HepG2 (cell line): ENCODE data around the gene OR1S2. TPM values are rescaled to one million over a fixed set of nuclear protein-coding genes. Genes with fewer than 3 reads are reported as not detected.

Experiments used
- ATAC-seq: fragments of 200-7000 bp; cut with Tn5 transposase; 3 replicates; pipeline ENCODE4 v1.9.1; 2020; ENCODE audit warnings: mild to moderate bottlenecking, moderate library complexity
- BruUV-seq: library from RNA; stranded (reverse); fragments of 400-500 nt; replicated peaks from 2 replicates; lab custom pipeline; 2021; lab: Mats Ljungman, UMichigan
- CTCF ChIA-PET: fragments of 300-600 bp; formaldehyde crosslinking; extraction: SDS; loops from one replicate; lab custom pipeline; 2021; ENCODE audit warnings: low total read pairs, inconsistent platforms, low intra/inter-chr PET ratio; lab: Yijun Ruan, JAX
- POLR2A ChIA-PET: fragments of 350-600 bp; sonication (Branson Sonifier 250); formaldehyde crosslinking; loops from one replicate; lab custom pipeline; 2020; ENCODE audit warnings: antibody characterized with exemption, inconsistent platforms; lab: Yijun Ruan, JAX
- DNase-seq: peaks from one replicate; pipeline ENCODE4 v3.0.0-alpha.2; 2015; ENCODE audit warnings: low spot score
- FAIRE-seq: peaks from 3 replicates; lab custom pipeline; 2011; peaks lifted over from hg19 to GRCh38; lab: Jason Lieb, UNC
- H2AFZ ChIP-seq: one replicate; pipeline ENCODE4 v1.6.1; 2011; ENCODE audit warnings: low read length, inconsistent platforms
- H3K27ac ChIP-seq: fragments of 300-600 bp; 3 replicates; pipeline ENCODE4 v1.8.0; 2011; ENCODE audit warnings: mixed run types, mild to moderate bottlenecking, mixed read lengths, low read length, inconsistent platforms; ENCODE audit not compliant: insufficient read depth; ENCODE audit errors: extremely low read length
- H3K27me3 ChIP-seq, 2 experiments: fragments of 200-600 bp in 1 of 2; 2 replicates in 1 of 2; 3 replicates in 1 of 2; pipeline versions ENCODE4 v1.6.0 to v1.8.0; 2011; ENCODE audit warnings: low read length in 2 of 2, mild to moderate bottlenecking in 2 of 2, moderate library complexity in 2 of 2, inconsistent platforms in 1 of 2; ENCODE audit not compliant: insufficient read depth in 2 of 2, control insufficient read depth in 1 of 2
- H3K36me3 ChIP-seq, 2 experiments: fragments of 200-600 bp in 1 of 2; replicated peaks in 1 of 2; 2 replicates in 1 of 2; 3 replicates in 1 of 2; pipeline versions ENCODE4 v1.5.1 to v1.8.0; 2011; ENCODE audit warnings: low read length in 2 of 2, inconsistent platforms in 1 of 2; ENCODE audit not compliant: insufficient read depth in 2 of 2, control insufficient read depth in 1 of 2
- H3K4me1 ChIP-seq: 2 replicates; pipeline ENCODE4 v1.5.1; 2012; ENCODE audit warnings: low read length, inconsistent platforms; ENCODE audit not compliant: insufficient read depth
- H3K4me2 ChIP-seq: 2 replicates; pipeline ENCODE4 v1.6.0; 2011; ENCODE audit warnings: low read depth, low read length, inconsistent platforms
- H3K4me3 ChIP-seq, 3 experiments: fragments of 200-600 bp in 1 of 3; sonication (generic), shearing (Covaris generic) in 1 of 3; replicated peaks in 1 of 3; 2 replicates each; pipeline ENCODE4 v1.5.1; 2011 to 2016; ENCODE audit warnings: low read length in 3 of 3, inconsistent platforms in 2 of 3, low read depth in 2 of 3, mild to moderate bottlenecking in 2 of 3, control low read depth in 1 of 3, mixed read lengths in 1 of 3; ENCODE audit not compliant: insufficient read depth in 1 of 3
- H3K79me2 ChIP-seq: one replicate; pipeline ENCODE4 v1.6.1; 2011; ENCODE audit warnings: low read length, inconsistent platforms; ENCODE audit not compliant: insufficient read depth
- H3K9ac ChIP-seq: 2 replicates; pipeline ENCODE4 v1.6.0; 2011; ENCODE audit warnings: mild to moderate bottlenecking, low read depth, low read length, inconsistent platforms; ENCODE audit not compliant: insufficient read depth
- H3K9me3 ChIP-seq: 2 replicates; pipeline ENCODE4 v1.5.1; 2012; ENCODE audit warnings: mild to moderate bottlenecking, low read length
- H4K20me1 ChIP-seq: 2 replicates; pipeline ENCODE4 v1.6.0; 2011; ENCODE audit warnings: inconsistent platforms, mild to moderate bottlenecking, low read length, moderate library complexity; ENCODE audit not compliant: insufficient read depth
- CHD4 ChIP-seq: fragments of 200-600 bp; sonication (generic); IDR thresholded peaks from 2 replicates; pipeline ENCODE4 v1.7.0; 2017; ENCODE audit warnings: mild to moderate bottlenecking, low read length, borderline replicate concordance
- HNRNPL ChIP-seq: fragments of 200-400 bp; formaldehyde crosslinking; IDR thresholded peaks from 2 replicates; pipeline ENCODE4 v1.6.1; 2017; ENCODE audit warnings: mild to moderate bottlenecking, low read depth, low read length
- LCORL ChIP-seq, 2 experiments: fragments of 450-650 bp in 1 of 2; sonication (generic) in 1 of 2; formaldehyde crosslinking in 1 of 2; IDR thresholded peaks; 2 replicates each; pipeline versions ENCODE4 v1.5.0 to v1.6.1; 2017 to 2020; ENCODE audit warnings: antibody characterized with exemption in 1 of 2, missing genetic modification reagents in 1 of 2
- POGK ChIP-seq: sonication (generic); formaldehyde crosslinking; conservative IDR thresholded peaks from 2 replicates; pipeline ENCODE4 v1.8.0; 2022; ENCODE audit warnings: mild to moderate bottlenecking, moderate library complexity, missing genetic modification reagents
- SIN3B ChIP-seq: fragments of 150-350 bp; IDR thresholded peaks from 2 replicates; pipeline ENCODE4 v1.6.1; 2014; ENCODE audit warnings: low read length
- SP4 ChIP-seq: sonication (generic); formaldehyde crosslinking; IDR thresholded peaks from 2 replicates; pipeline ENCODE4 v1.8.1; 2023; ENCODE audit warnings: mild to moderate bottlenecking, missing genetic modification reagents
- TOE1 ChIP-seq: sonication (generic); formaldehyde crosslinking; IDR thresholded peaks from 2 replicates; pipeline ENCODE4 v1.4.0; 2020; ENCODE audit warnings: mild to moderate bottlenecking, missing genetic modification reagents
- ZBTB2 ChIP-seq: sonication (generic); formaldehyde crosslinking; IDR thresholded peaks from 2 replicates; pipeline ENCODE4 v1.8.0; 2022; ENCODE audit warnings: low read depth, missing genetic modification reagents
- ZNF296 ChIP-seq: sonication (generic); formaldehyde crosslinking; conservative IDR thresholded peaks from 2 replicates; pipeline ENCODE4 v1.5.0; 2020; ENCODE audit warnings: mild to moderate bottlenecking, missing genetic modification reagents
- ZNF335 ChIP-seq: sonication (generic); formaldehyde crosslinking; IDR thresholded peaks from 2 replicates; pipeline ENCODE4 v1.4.0; 2020; ENCODE audit warnings: missing genetic modification reagents
- ZNF775 ChIP-seq: sonication (generic); formaldehyde crosslinking; IDR thresholded peaks from 2 replicates; pipeline ENCODE4 v1.4.0; 2020; ENCODE audit warnings: missing genetic modification reagents, mild to moderate bottlenecking, moderate library complexity, borderline replicate concordance
- ZNF780A ChIP-seq: sonication (generic); formaldehyde crosslinking; IDR thresholded peaks from 2 replicates; pipeline ENCODE4 v1.8.0; 2022; ENCODE audit warnings: mild to moderate bottlenecking, missing genetic modification reagents, moderate library complexity
- WGBS: methylation state at CpG from one replicate; pipeline ENCODE4 v1.1.6; 2017; ENCODE audit warnings: low lambda C conversion rate; 5-methylcytosine and 5-hydroxymethylcytosine counted together
- in situ Hi-C: cut with HindIII; loops from 2 replicates; pipeline ENCODE4 v1.10.0; 2017; ENCODE audit warnings: low pct_unique_long_range_greater_than_20kb; ENCODE audit not compliant: extremely low pct_ligation_motif_present
- intact Hi-C: fragments of 100-400 bp; cut with micrococcal nuclease; formaldehyde crosslinking; loops from one replicate; pipeline ENCODE4 v1.10.0; 2022; ENCODE audit not compliant: unreplicated experiment
- polyA plus RNA-seq, 8 experiments: library from polyadenylated mRNA; depleted of rRNA in 3 of 8; stranded (reverse) in 7 of 8; unstranded in 1 of 8; fragments of >200 nt; fragmentation: Illumina TruSeq in 4 of 8; extraction: Trizol in 4 of 8; gene quantifications; 2 replicates each; pipeline versions ENCODE4 v1.2.1 to v1.2.3, GENCODE V29; 2011 to 2016; ENCODE audit warnings: low read depth in 4 of 8, missing spikeins in 1 of 8, mixed read lengths in 1 of 8; ENCODE audit not compliant: insufficient read depth in 1 of 8
- total RNA-seq, 5 experiments: library from RNA; depleted of rRNA; stranded (reverse); fragments of >200 nt; fragmentation: Illumina TruSeq; extraction: Trizol; gene quantifications; 2 replicates each; pipeline ENCODE4 v1.2.3, GENCODE V29; 2016; ENCODE audit warnings: low read depth in 1 of 5
- TF ChIP-seq, protein P1 (sequence below): sonication (generic); formaldehyde crosslinking; IDR thresholded peaks from 2 replicates; pipeline ENCODE4 v1.4.0; 2020; ENCODE audit warnings: missing genetic modification reagents; ENCODE audit errors: not compliant biosample characterization
- TF ChIP-seq, protein P2 (sequence below): sonication (generic); formaldehyde crosslinking; IDR thresholded peaks from 2 replicates; pipeline ENCODE4 v1.4.0; 2020; ENCODE audit warnings: mild to moderate bottlenecking, missing genetic modification reagents

OR1S2 gene
- total and polyA plus RNA-seq, 2 of the 13 experiments (the other 11 are each of a cell fraction or from before 2014, with no cell fraction given) = not detected

GRCh38 chr11:58227956-58228615, 24.1 kb upstream of the OR1S2 start:
- Histone ChIP-seq H3K27ac (no peak overlapping the region), H3K4me3 (no peak overlapping the region), H3K36me3 (no peaks in the 10 kb centered on the region), H2AFZ (no peak overlapping the region), H3K27me3 (no peaks in the 10 kb centered on the region), H3K9me3 (no peaks in the 10 kb centered on the region), H3K9ac (no peak overlapping the region), H3K4me2 (no peak overlapping the region), H3K79me2 (no peaks in the 10 kb centered on the region), H4K20me1 (no peaks in the 10 kb centered on the region), H3K4me1 (0 out of 2 replicates have a peak, but pooled peaks cover 6% of the 10 kb centered on the region)
- intact Hi-C loops = no loop called here
- FAIRE-seq (no peak), ATAC-seq (no peak), DNase-seq (no peak)
- WGBS = 76% methylated on average over 32 of the region's 32 CpGs
- ChIA-PET CTCF (no interaction called here), POLR2A (no interaction called here)
- in situ Hi-C loops = no loop called here
- no TSS peak for BruUV-seq
- TF ChIP-seq LCORL (IDR thresholded peaks at IDR 0.05) = no peak
- TF ChIP-seq LCORL (CRISPR knock-in tag; IDR thresholded peaks at IDR 0.05) = no peak
- no peak for TF ChIP-seq CHD4
- TF ChIP-seq POGK = no peak
- no peak for TF ChIP-seq ZNF335
- no peak for TF ChIP-seq ZNF775 (CRISPR knock-in tag)
- no peak for TF ChIP-seq ZNF780A (CRISPR knock-in tag)
- TF ChIP-seq ZNF296 = no peak
- no peak for TF ChIP-seq ZBTB2 (CRISPR knock-in tag)
- no peak for TF ChIP-seq SIN3B
- TF ChIP-seq SP4 (CRISPR knock-in tag) = no peak
- TF ChIP-seq, protein P1, sequence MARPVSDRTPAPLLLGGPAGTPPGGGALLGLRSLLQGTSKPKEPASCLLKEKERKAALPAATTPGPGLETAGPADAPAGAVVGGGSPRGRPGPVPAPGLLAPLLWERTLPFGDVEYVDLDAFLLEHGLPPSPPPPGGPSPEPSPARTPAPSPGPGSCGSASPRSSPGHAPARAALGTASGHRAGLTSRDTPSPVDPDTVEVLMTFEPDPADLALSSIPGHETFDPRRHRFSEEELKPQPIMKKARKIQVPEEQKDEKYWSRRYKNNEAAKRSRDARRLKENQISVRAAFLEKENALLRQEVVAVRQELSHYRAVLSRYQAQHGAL (CRISPR knock-in tag) = no peak
- no peak for TF ChIP-seq TOE1
- no peak for TF ChIP-seq HNRNPL
- TF ChIP-seq, protein P2, sequence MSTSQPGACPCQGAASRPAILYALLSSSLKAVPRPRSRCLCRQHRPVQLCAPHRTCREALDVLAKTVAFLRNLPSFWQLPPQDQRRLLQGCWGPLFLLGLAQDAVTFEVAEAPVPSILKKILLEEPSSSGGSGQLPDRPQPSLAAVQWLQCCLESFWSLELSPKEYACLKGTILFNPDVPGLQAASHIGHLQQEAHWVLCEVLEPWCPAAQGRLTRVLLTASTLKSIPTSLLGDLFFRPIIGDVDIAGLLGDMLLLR (CRISPR knock-in tag) = no peak
